Measurements from ENCODE around the gene TTC5. TPM values are rescaled to one million over a fixed set of nuclear protein-coding genes. Genes with fewer than 3 reads are reported as not detected.

The TTC5 gene
- 12.0 TPM for total RNA-seq
- long read RNA-seq, full-length matches to known transcripts: 20 of 23 reads
- long read RNA-seq, partial matches to known transcripts: 1 of 23 reads
- long read RNA-seq, other reads (novel, unspliced or antisense): 2 of 23 reads

- H3K4me1 ChIP-seq: peaks cover 22% of the 10 kb centered on the region
- peaks cover 16% of the 10 kb centered on the region for H3K36me3 ChIP-seq
- peak; percentile 96 for TF ChIP-seq CTCF (IDR thresholded peaks at IDR 0.05; ENCODE audit: borderline replicate concordance)
- DNase-seq: peak; percentile 85
- intact Hi-C loops (cut with micrococcal nuclease): no loop called here
- H3K9me3 ChIP-seq (replicated peaks): no peaks in the 10 kb centered on the region
- peak within 1 kb of the TSS; percentile 85 for H3K4me3 ChIP-seq
- no peaks in the 10 kb centered on the region for H3K27me3 ChIP-seq (ENCODE audit: low read depth)
- peak within 1 kb of the TSS; percentile 66 for H3K27ac ChIP-seq (replicated peaks)
These were observed at the start of gene TTC5 for GRCh38 chr14:20305265-20306078. Gene TTC5 (minus strand): TSS chr14:20305951. CDS start chr14:20305937, 14 bp downstream.

GRCh38 chr14:20350860-20351259 is 45.1 kb upstream of the TTC5 start:
- intact Hi-C loops (cut with micrococcal nuclease): no loop called here
- no peaks in the 10 kb centered on the region for H3K27me3 ChIP-seq (ENCODE audit: low read depth)
- no peak overlapping the region for H3K4me3 ChIP-seq
- H3K4me1 ChIP-seq: no peaks in the 10 kb centered on the region
- DNase-seq: no peak
- H3K9me3 ChIP-seq (replicated peaks): no peaks in the 10 kb centered on the region
- peaks cover 99% of the 10 kb centered on the region for H3K36me3 ChIP-seq
- TF ChIP-seq CTCF (IDR thresholded peaks at IDR 0.05; ENCODE audit: borderline replicate concordance): peak; percentile 24
- no peak overlapping the region for H3K27ac ChIP-seq (replicated peaks)

GRCh38 chr14:20350282-20350681 is 44.5 kb upstream of the TTC5 start:
- Histone ChIP-seq H3K9me3 (replicated peaks) (no peaks in the 10 kb centered on the region), H3K4me1 (no peaks in the 10 kb centered on the region), H3K27me3 (ENCODE audit: low read depth) (no peaks in the 10 kb centered on the region), H3K27ac (replicated peaks) (no peak overlapping the region), H3K4me3 (no peak overlapping the region), H3K36me3 (peaks cover 99% of the 10 kb centered on the region)
- intact Hi-C loops (cut with micrococcal nuclease): no loop called here
- DNase-seq: no peak
- no peak for TF ChIP-seq CTCF (IDR thresholded peaks at IDR 0.05; ENCODE audit: borderline replicate concordance)

GRCh38 chr14:20347747-20348146 is 42.0 kb upstream of the TTC5 start:
- Histone ChIP-seq H3K36me3 (peaks cover 76% of the 10 kb centered on the region), H3K27ac (replicated peaks) (no peak overlapping the region), H3K27me3 (ENCODE audit: low read depth) (no peaks in the 10 kb centered on the region), H3K4me3 (no peak overlapping the region), H3K4me1 (peaks cover 12% of the 10 kb centered on the region), H3K9me3 (replicated peaks) (no peaks in the 10 kb centered on the region)
- no peak for TF ChIP-seq CTCF (IDR thresholded peaks at IDR 0.05; ENCODE audit: borderline replicate concordance)
- no peak for DNase-seq
- intact Hi-C loops (cut with micrococcal nuclease): no loop called here

- Histone ChIP-seq H3K36me3 (peaks cover 66% of the 10 kb centered on the region), H3K9me3 (replicated peaks) (no peaks in the 10 kb centered on the region), H3K27ac (replicated peaks) (no peak overlapping the region), H3K27me3 (ENCODE audit: low read depth) (no peaks in the 10 kb centered on the region), H3K4me1 (peaks cover 12% of the 10 kb centered on the region), H3K4me3 (no peak overlapping the region)
- TF ChIP-seq CTCF (IDR thresholded peaks at IDR 0.05; ENCODE audit: borderline replicate concordance): no peak
- intact Hi-C loops (cut with micrococcal nuclease): no loop called here
- DNase-seq: no peak
These were observed 41.0 kb upstream of the TTC5 start for GRCh38 chr14:20346713-20347112.

Data from left ventricle myocardium inferior (tissue), 1 donor.